ENCODE measurements around the gene TMEM158. TPM values are rescaled to one million over a fixed set of nuclear protein-coding genes. Genes with fewer than 3 reads are reported as not detected.

TMEM158 gene
- total and polyA plus RNA-seq, 10 of the 15 experiments (the other 5 are each of a cell fraction or from before 2014, with no cell fraction given): not detected

DNA sequence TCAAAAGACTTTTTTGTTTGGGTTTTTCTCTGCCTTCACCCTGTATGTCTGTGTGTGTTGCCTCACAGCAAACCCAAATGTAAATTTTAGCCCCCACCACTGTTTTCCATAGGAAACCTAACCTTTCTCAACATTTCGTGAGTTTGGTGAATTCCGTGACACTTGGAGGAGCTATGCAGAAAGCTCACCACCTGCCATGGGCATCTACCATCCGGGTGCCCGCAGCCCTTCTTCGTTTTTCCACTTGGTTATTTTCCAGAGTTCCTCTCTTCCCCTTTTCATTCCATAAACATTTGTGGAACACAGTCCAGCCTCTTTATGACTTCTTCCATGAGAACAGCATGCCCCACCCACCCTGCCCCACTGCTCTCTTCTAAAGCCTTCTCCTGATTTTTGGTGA is 31.3 kb downstream of the TMEM158 start:
- Histone ChIP-seq H3K9ac (ENCODE audit: control insufficient read depth, insufficient read depth, low read length) (no peak overlapping the region), H3K27ac (ENCODE audit: control insufficient read depth, insufficient read depth) (no peak overlapping the region), H3K4me3 (no peak overlapping the region), H3K4me1 (ENCODE audit: control insufficient read depth, insufficient read depth, low read length) (no peaks in the 10 kb centered on the region), H2AFZ (ENCODE audit: control insufficient read depth, low read depth, low read length) (no peak overlapping the region), H3K4me2 (ENCODE audit: control insufficient read depth, insufficient read depth) (no peak overlapping the region), H3K27me3 (replicated peaks in 1 of 2; ENCODE audit: control insufficient read depth in 2 of 2, insufficient read depth in 2 of 2, low read length in 1 of 2) (no peaks in the 10 kb centered on the region; a peak in 3 of 4 replicates), H3K79me2 (ENCODE audit: control insufficient read depth, insufficient read depth, low read length) (no peaks in the 10 kb centered on the region), H4K20me1 (ENCODE audit: control insufficient read depth, insufficient read depth) (no peaks in the 10 kb centered on the region), H3K9me3 (replicated peaks; ENCODE audit: control insufficient read depth, insufficient read depth, low read length) (no peaks in the 10 kb centered on the region), H3K36me3 (ENCODE audit: control insufficient read depth in 2 of 2, insufficient read depth in 2 of 2, low read length in 1 of 2) (no peaks in the 10 kb centered on the region)
- intact Hi-C loops (cut with micrococcal nuclease; ENCODE audit: unreplicated experiment): no loop called here
- ChIA-PET POLR2A (no interaction called here), SMC1A (ENCODE audit: uncharacterized antibody, unreplicated experiment) (interaction anchor here (0.9 to 2.2 kb wide), 2 partner anchors 11 to 154 kb away, joined by 4 to 7 read pairs; no protein-coding TSS in a partner anchor), RAD21 (ENCODE audit: unreplicated experiment) (no interaction called here), CTCF (interaction anchor here (1.9 kb wide), 1 partner anchor 10 kb away, joined by 4 read pairs; no protein-coding TSS in a partner anchor)
- no TSS peak for BruUV-seq (replicated peaks)
- FAIRE-seq (no peak), ATAC-seq (no peak), DNase-seq (ENCODE audit: low read depth, low spot score) (no peak)
- in situ Hi-C loops (cut with MboI): no loop called here
- WGBS (ENCODE audit: insufficient coverage, insufficient replicate concordance, low lambda C conversion rate, missing lambda C conversion rate): 29% methylated on average over 5 of the region's 5 CpGs
- TF ChIP-seq ZNF384 (IDR thresholded peaks at IDR 0.05; ENCODE audit: borderline replicate concordance, low read depth, low read length): no peak
- no peak for TF ChIP-seq YY1 (IDR thresholded peaks at IDR 0.05; ENCODE audit: low read depth, low read length)
- no peak for TF ChIP-seq BMI1 (IDR thresholded peaks at IDR 0.05; ENCODE audit: borderline replicate concordance)
- no peak for TF ChIP-seq CUX1 (IDR thresholded peaks at IDR 0.05; ENCODE audit: insufficient replicate concordance, low read depth, low read length)
- no peak for TF ChIP-seq RCOR1 (conservative IDR thresholded peaks at IDR 0.05; ENCODE audit: low read depth, low read length)
- TF ChIP-seq, protein P1, sequence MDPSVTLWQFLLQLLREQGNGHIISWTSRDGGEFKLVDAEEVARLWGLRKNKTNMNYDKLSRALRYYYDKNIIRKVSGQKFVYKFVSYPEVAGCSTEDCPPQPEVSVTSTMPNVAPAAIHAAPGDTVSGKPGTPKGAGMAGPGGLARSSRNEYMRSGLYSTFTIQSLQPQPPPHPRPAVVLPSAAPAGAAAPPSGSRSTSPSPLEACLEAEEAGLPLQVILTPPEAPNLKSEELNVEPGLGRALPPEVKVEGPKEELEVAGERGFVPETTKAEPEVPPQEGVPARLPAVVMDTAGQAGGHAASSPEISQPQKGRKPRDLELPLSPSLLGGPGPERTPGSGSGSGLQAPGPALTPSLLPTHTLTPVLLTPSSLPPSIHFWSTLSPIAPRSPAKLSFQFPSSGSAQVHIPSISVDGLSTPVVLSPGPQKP (IDR thresholded peaks at IDR 0.05; ENCODE audit: low read depth, low read length): no peak
- no peak for TF ChIP-seq CHD1 (IDR thresholded peaks at IDR 0.05; ENCODE audit: low read depth, low read length)
- no peak for TF ChIP-seq GATAD2B (conservative IDR thresholded peaks at IDR 0.05; ENCODE audit: low read depth)
- TF ChIP-seq CBX5 (IDR thresholded peaks at IDR 0.05; ENCODE audit: low read depth): no peak
- no peak for TF ChIP-seq SMC3 (IDR thresholded peaks at IDR 0.05; ENCODE audit: borderline replicate concordance, low read length)
- no peak for TF ChIP-seq ESRRA (IDR thresholded peaks at IDR 0.05; ENCODE audit: low read length)
- TF ChIP-seq FOXK2 (IDR thresholded peaks at IDR 0.05): no peak
- no peak for TF ChIP-seq ZBED1 (IDR thresholded peaks at IDR 0.05; ENCODE audit: borderline replicate concordance)
- TF ChIP-seq, protein P2, sequence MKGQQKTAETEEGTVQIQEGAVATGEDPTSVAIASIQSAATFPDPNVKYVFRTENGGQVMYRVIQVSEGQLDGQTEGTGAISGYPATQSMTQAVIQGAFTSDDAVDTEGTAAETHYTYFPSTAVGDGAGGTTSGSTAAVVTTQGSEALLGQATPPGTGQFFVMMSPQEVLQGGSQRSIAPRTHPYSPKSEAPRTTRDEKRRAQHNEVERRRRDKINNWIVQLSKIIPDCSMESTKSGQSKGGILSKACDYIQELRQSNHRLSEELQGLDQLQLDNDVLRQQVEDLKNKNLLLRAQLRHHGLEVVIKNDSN (IDR thresholded peaks at IDR 0.05; ENCODE audit: borderline replicate concordance, extremely low read length, insufficient read depth, low read depth, low read length): no peak
- TF ChIP-seq BACH1 (IDR thresholded peaks at IDR 0.05; ENCODE audit: borderline replicate concordance): no peak

Measured in GM12878 (cell line).